T-helper 1 cell treated with Interleukin-12 subunit alpha and Interleukin-12 subunit beta and Interleukin-4 antibody, amounts not matched to agents 30 μg/mL and 1 μg/mL, for 36 hours (primary cell): Measurements from ENCODE around the gene CLEC16A.

Experiments
- H3K27ac Mint-ChIP-seq: one replicate; pipeline ENCODE4 v1.8.0; 2021; ENCODE audit warnings: mild to moderate bottlenecking, mixed read lengths
- H3K27me3 Mint-ChIP-seq: one replicate; pipeline ENCODE4 v1.8.0; 2021; ENCODE audit warnings: low read depth, mixed read lengths
- H3K36me3 Mint-ChIP-seq: one replicate; pipeline ENCODE4 v1.8.0; 2021; ENCODE audit warnings: low read depth, mixed read lengths
- H3K4me1 Mint-ChIP-seq: one replicate; pipeline ENCODE4 v1.8.0; 2021; ENCODE audit warnings: low read depth, mixed read lengths
- H3K4me3 Mint-ChIP-seq: one replicate; pipeline ENCODE4 v1.8.0; 2021; ENCODE audit warnings: mild to moderate bottlenecking, moderate library complexity, mixed read lengths
- H3K9me3 Mint-ChIP-seq: one replicate; pipeline ENCODE4 v1.8.0; 2021; ENCODE audit warnings: mixed read lengths

CLEC16A gene

GRCh38 chr16:11074131-11074530, 129.8 kb downstream of the CLEC16A start:
- H3K4me3 Mint-ChIP-seq, result no peak overlapping the region
- no peaks in the 10 kb centered on the region for H3K9me3 Mint-ChIP-seq
- no peak overlapping the region for H3K27ac Mint-ChIP-seq
- no peaks in the 10 kb centered on the region for H3K27me3 Mint-ChIP-seq
- H3K36me3 Mint-ChIP-seq, result peaks cover 40% of the 10 kb centered on the region
- peaks cover 66% of the 10 kb centered on the region for H3K4me1 Mint-ChIP-seq

GRCh38 chr16:11075163-11075562, 130.8 kb downstream of the CLEC16A start:
- H3K9me3 Mint-ChIP-seq, result no peaks in the 10 kb centered on the region
- peaks cover 76% of the 10 kb centered on the region for H3K4me1 Mint-ChIP-seq
- H3K27me3 Mint-ChIP-seq, result no peaks in the 10 kb centered on the region
- H3K36me3 Mint-ChIP-seq, result peaks cover 48% of the 10 kb centered on the region
- no peak overlapping the region for H3K27ac Mint-ChIP-seq
- H3K4me3 Mint-ChIP-seq, result no peak overlapping the region

DNA sequence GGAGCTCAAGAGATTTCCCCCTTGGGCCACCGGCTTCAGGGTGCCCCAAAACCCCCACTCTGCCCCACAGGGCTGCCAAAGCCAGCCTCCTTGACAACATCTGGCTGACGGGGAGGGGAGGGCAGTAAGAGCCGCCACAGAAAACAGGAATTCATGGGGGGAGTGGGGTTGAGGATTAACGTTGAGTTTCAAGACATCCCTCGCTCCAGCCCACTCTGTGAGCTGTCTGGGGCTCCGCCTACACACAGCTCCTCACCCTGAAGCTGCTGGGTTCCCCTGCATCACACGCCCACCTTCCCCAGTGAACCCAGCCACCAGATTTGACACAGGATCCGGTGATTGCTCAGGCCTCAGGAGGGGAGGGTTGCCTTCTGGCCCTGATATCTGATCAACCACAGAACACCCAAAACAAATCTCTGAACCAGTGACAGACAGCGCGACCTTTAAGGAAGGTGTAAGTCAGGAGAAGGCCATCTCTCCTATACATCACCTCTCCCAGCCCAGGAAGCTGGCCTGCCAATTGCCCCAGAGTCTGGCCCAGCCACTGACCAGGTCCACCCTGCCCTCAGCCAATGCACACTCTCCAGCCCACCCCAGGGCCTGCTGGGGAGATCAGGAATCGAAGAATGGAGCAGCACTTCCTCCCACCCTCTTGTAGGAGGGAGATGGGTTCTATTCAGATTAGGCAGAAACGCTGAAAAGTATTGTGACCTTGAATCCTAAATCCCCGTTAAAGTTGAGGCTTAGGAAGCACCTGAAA, 132.1 kb downstream of the CLEC16A start:
- peak overlapping the region; percentile 53 for H3K4me3 Mint-ChIP-seq
- peaks cover 83% of the 10 kb centered on the region for H3K4me1 Mint-ChIP-seq
- H3K27me3 Mint-ChIP-seq, result no peaks in the 10 kb centered on the region
- H3K36me3 Mint-ChIP-seq, result peaks cover 43% of the 10 kb centered on the region
- no peaks in the 10 kb centered on the region for H3K9me3 Mint-ChIP-seq
- H3K27ac Mint-ChIP-seq, result peak overlapping the region; percentile 82

DNA sequence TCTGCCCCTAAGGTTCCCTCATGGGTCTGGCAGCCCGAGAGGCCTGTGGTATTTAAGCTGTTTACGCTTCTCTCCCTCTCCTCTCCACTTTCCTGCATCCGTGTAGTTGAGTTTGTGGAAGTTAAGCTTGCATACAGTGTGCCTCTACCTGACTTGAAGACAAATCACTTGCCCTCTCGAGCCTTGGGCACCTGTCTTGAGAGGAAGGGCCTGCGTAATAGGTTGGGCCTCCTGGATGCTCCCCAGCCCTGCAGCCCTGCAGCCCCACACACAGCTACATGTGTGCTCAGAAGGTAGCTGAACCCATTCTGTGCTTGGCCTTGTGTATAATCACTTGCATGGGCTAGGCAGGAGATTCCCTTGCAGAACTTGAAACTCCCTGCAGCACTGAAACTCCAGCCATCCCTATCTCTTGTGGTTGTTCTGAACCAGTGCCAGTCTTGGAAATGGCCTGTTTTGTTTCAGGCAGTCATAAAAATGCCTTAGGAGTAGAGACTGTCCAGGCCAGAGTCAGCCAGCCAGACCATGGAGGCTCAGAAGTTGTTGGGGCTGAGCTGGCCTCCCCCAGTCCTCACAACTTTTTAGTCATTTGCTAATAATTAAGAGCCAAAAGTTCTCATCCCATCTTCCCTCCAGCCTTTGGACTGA, 134.6 kb downstream of the CLEC16A start:
- Mint-ChIP-seq H3K4me1 (peaks cover 75% of the 10 kb centered on the region), H3K27me3 (no peaks in the 10 kb centered on the region), H3K4me3 (peak overlapping the region; percentile 74), H3K36me3 (peaks cover 24% of the 10 kb centered on the region), H3K27ac (peak overlapping the region; percentile 96), H3K9me3 (no peaks in the 10 kb centered on the region)

GRCh38 chr16:11079652-11080187, 135.4 kb downstream of the CLEC16A start:
- H3K27ac Mint-ChIP-seq, result peak overlapping the region; percentile 96
- H3K36me3 Mint-ChIP-seq, result peaks cover 21% of the 10 kb centered on the region
- peaks cover 77% of the 10 kb centered on the region for H3K4me1 Mint-ChIP-seq
- no peaks in the 10 kb centered on the region for H3K9me3 Mint-ChIP-seq
- no peaks in the 10 kb centered on the region for H3K27me3 Mint-ChIP-seq
- peak overlapping the region; percentile 74 for H3K4me3 Mint-ChIP-seq

GRCh38 chr16:11080327-11080967, 136.1 kb downstream of the CLEC16A start:
- Mint-ChIP-seq H3K9me3 (no peaks in the 10 kb centered on the region), H3K27ac (peak overlapping the region; percentile 96), H3K4me1 (peaks cover 76% of the 10 kb centered on the region), H3K36me3 (peaks cover 23% of the 10 kb centered on the region), H3K4me3 (peak overlapping the region; percentile 74), H3K27me3 (no peaks in the 10 kb centered on the region)

DNA sequence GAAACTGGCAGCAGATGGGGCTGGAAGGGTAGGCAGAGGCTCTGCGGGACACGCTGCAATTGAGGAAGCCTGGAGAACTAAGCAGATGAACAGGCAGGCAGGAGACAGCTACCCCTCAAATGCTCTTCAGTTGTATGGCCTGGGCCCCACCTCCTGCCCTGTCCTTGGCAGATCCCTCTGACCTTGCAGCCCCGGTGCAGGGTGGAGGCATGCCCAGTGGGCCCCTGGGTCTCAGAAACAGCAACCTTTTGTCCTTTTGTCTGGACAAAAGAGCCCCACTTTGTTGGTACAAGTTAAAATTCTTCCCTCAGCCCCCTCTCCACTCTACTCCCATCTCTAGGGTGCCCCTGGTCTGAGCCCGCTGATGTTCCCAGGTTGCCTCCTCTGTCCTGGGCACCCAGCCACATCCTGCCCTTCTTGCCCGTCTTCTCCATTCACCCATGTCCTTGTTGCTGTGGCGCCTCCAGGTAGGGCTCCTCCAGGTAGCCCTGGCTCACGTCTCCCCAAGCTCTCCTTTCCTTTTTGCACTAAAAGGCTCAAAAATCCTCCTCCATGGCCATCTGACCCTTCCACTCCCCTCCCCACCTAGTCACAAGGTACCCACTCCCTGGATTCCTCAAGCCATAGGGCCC, 136.8 kb downstream of the CLEC16A start:
- Mint-ChIP-seq H3K4me3 (no peak overlapping the region), H3K9me3 (no peaks in the 10 kb centered on the region), H3K27me3 (no peaks in the 10 kb centered on the region), H3K4me1 (peaks cover 75% of the 10 kb centered on the region), H3K27ac (peak overlapping the region; percentile 74), H3K36me3 (peaks cover 23% of the 10 kb centered on the region)

DNA sequence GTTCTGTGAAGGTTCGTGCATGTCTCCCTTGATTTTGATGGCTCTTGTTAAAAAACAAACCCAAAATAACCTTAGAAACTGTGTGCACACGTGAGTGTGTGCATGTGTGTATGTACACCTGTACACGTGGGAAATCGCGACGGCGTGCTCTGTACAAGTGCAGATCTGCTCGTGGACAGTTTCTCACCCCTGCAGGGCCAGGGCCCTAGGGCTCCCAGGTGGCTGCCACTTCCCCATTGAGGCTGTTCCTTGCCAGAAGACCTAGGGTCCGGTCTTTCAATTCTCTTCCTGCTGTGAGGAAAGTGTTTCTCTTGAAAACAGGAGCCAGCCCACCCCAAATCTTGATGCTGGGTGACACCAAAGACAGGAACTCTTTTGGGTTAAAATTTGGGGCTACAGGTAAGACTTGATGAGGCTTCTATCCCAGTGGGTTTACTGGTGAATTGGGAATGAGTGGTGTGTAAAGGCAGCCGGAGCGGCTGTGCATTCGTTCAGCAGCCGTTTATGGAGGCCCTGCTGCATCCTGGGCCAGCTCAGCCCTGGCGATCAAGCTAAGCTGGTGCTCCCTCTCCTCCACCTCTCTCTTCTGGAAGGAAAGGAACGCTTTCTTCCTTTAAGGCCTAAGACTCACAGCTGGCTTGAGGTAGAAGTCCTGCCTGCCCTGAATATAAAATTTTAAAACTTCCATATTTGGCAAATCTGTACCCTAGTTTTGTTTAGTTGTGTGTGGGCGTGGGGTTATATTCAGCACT, 137.9 kb downstream of the CLEC16A start:
- Mint-ChIP-seq H3K4me1 (peaks cover 69% of the 10 kb centered on the region), H3K36me3 (peaks cover 23% of the 10 kb centered on the region), H3K9me3 (no peaks in the 10 kb centered on the region), H3K27ac (peak overlapping the region; percentile 26), H3K4me3 (no peak overlapping the region), H3K27me3 (no peaks in the 10 kb centered on the region)

DNA sequence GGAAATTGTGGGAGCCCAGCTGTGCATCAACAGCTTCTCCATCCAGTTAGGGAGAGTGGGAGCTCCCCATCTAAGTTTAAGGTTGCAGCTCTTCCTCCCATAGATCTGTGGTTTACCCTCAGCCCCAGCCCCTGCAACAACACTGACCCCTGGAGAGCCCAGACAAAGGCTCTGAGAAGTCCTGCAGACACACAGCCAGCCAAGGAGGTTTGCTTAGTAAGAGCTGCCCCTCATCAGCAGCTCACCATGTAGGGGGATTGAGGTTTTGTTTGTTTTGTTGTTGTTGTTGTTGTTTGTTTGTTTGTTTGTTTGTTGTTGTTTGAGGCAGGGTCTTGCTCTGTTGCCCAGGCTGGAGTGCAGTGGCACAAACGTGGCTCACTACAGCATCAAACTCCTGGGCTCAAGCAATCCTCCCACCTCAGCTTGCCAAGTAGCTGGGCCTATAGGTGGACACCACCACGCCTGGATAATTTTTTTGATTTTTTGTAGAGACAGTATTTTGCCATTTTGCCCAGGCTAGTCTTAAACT, 138.6 kb downstream of the CLEC16A start:
- H3K27ac Mint-ChIP-seq, result peak overlapping the region; percentile 26
- peaks cover 64% of the 10 kb centered on the region for H3K4me1 Mint-ChIP-seq
- H3K36me3 Mint-ChIP-seq, result peaks cover 23% of the 10 kb centered on the region
- H3K4me3 Mint-ChIP-seq, result no peak overlapping the region
- H3K27me3 Mint-ChIP-seq, result no peaks in the 10 kb centered on the region
- no peaks in the 10 kb centered on the region for H3K9me3 Mint-ChIP-seq

GRCh38 chr16:11084484-11084875, 140.1 kb downstream of the CLEC16A start:
- peaks cover 60% of the 10 kb centered on the region for H3K4me1 Mint-ChIP-seq
- peaks cover 20% of the 10 kb centered on the region for H3K36me3 Mint-ChIP-seq
- H3K9me3 Mint-ChIP-seq, result no peaks in the 10 kb centered on the region
- no peaks in the 10 kb centered on the region for H3K27me3 Mint-ChIP-seq
- H3K4me3 Mint-ChIP-seq, result no peak overlapping the region
- H3K27ac Mint-ChIP-seq, result peak overlapping the region; percentile 15

GRCh38 chr16:11084876-11085485, 140.6 kb downstream of the CLEC16A start:
- Mint-ChIP-seq H3K27me3 (no peaks in the 10 kb centered on the region), H3K4me1 (peaks cover 59% of the 10 kb centered on the region), H3K27ac (peak overlapping the region; percentile 15), H3K9me3 (no peaks in the 10 kb centered on the region), H3K4me3 (no peak overlapping the region), H3K36me3 (peaks cover 18% of the 10 kb centered on the region)

- H3K36me3 Mint-ChIP-seq, result peaks cover 13% of the 10 kb centered on the region
- no peak overlapping the region for H3K27ac Mint-ChIP-seq
- no peak overlapping the region for H3K4me3 Mint-ChIP-seq
- H3K27me3 Mint-ChIP-seq, result no peaks in the 10 kb centered on the region
- no peaks in the 10 kb centered on the region for H3K9me3 Mint-ChIP-seq
- peaks cover 52% of the 10 kb centered on the region for H3K4me1 Mint-ChIP-seq
Observed at GRCh38 chr16:11085916-11086315, 141.6 kb downstream of the CLEC16A start.

GRCh38 chr16:11087691-11088073, 143.3 kb downstream of the CLEC16A start:
- Mint-ChIP-seq H3K36me3 (peaks cover 10% of the 10 kb centered on the region), H3K27me3 (no peaks in the 10 kb centered on the region), H3K9me3 (no peaks in the 10 kb centered on the region), H3K4me1 (peaks cover 55% of the 10 kb centered on the region), H3K4me3 (no peak overlapping the region), H3K27ac (peak overlapping the region; percentile 59)
